Measurements from ENCODE around the gene DNAH14. TPM values are rescaled to one million over a fixed set of nuclear protein-coding genes. Genes with fewer than 3 reads are reported as not detected.

DNAH14 gene
- polyA plus RNA-seq, 1 experiment = 11.1 TPM

DNA sequence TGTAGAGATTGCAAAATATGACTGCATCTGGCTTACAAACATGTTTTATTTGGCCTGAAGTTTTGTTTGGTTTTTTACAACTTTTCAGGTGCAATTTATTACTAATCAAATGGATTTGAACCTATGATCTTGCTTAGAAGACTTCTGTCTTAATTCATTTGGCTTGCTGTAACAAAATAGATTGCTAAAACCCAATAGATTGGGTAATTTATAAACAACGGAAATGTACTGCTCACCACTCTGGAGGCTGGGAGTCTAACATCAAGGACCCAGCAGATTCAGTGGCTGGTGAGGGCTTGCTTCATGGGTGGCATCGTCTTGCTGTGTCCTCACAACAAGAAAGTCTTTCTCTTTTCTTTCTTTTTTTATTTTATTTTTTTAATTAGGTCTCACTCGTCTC lies 425.4 kb downstream of the DNAH14 start:
- ChIA-PET CTCF (no interaction called here), POLR2A (no interaction called here)
- H3K4me3 ChIP-seq (ENCODE audit: low read depth, low read length) = no peak overlapping the region
- H3K27me3 ChIP-seq (ENCODE audit: control insufficient read depth, insufficient read depth, low read length) = no peaks in the 10 kb centered on the region
- H3K27ac ChIP-seq (ENCODE audit: low read depth, low read length) = no peak overlapping the region
- H3K9me3 ChIP-seq (ENCODE audit: control insufficient read depth, insufficient read depth, low read length) = no peaks in the 10 kb centered on the region
- no peak for DNase-seq (ENCODE audit: low read depth, low spot score)
- TF ChIP-seq, protein P1, sequence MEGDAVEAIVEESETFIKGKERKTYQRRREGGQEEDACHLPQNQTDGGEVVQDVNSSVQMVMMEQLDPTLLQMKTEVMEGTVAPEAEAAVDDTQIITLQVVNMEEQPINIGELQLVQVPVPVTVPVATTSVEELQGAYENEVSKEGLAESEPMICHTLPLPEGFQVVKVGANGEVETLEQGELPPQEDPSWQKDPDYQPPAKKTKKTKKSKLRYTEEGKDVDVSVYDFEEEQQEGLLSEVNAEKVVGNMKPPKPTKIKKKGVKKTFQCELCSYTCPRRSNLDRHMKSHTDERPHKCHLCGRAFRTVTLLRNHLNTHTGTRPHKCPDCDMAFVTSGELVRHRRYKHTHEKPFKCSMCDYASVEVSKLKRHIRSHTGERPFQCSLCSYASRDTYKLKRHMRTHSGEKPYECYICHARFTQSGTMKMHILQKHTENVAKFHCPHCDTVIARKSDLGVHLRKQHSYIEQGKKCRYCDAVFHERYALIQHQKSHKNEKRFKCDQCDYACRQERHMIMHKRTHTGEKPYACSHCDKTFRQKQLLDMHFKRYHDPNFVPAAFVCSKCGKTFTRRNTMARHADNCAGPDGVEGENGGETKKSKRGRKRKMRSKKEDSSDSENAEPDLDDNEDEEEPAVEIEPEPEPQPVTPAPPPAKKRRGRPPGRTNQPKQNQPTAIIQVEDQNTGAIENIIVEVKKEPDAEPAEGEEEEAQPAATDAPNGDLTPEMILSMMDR (IDR thresholded peaks at IDR 0.05; ENCODE audit: low read depth, low read length) = no peak

- DNase-seq (ENCODE audit: low read depth, low spot score) = no peak
- CTCF ChIA-PET = interaction anchor here (0.6 kb wide), 1 partner anchor 1192 kb away, joined by 3 read pairs; no protein-coding TSS in a partner anchor
- Histone ChIP-seq H3K27ac (ENCODE audit: low read depth, low read length) (no peak overlapping the region), H3K27me3 (ENCODE audit: control insufficient read depth, insufficient read depth, low read length) (no peaks in the 10 kb centered on the region), H3K9me3 (ENCODE audit: control insufficient read depth, insufficient read depth, low read length) (no peaks in the 10 kb centered on the region), H3K4me3 (ENCODE audit: low read depth, low read length) (no peak overlapping the region)
- TF ChIP-seq, protein P1 (IDR thresholded peaks at IDR 0.05; ENCODE audit: low read depth, low read length) = no peak
- POLR2A ChIA-PET = no interaction called here
These were observed 426.4 kb downstream of the DNAH14 start for GRCh38 chr1:225355863-225356262.

DNA sequence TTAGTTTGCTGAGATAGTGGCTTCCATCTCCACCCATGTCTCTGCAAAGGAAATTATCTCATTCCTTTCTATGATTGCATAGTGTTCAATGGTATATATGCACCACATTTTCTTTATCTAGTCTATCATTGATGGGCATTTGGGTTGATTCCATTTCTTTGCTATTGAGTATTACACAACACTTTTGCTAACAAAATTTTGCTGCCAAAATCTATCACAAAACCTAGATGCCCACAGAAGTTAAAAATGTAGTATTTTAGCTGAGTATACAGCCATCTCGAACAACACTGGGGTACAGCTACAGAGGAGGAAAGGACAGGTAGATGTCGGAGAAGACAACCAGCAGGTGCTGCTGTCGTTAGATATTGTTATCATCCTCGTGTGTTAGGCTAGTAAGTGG lies 430.6 kb downstream of the DNAH14 start:
- ChIA-PET CTCF (no interaction called here), POLR2A (no interaction called here)
- H3K27me3 ChIP-seq (ENCODE audit: control insufficient read depth, insufficient read depth, low read length) = no peaks in the 10 kb centered on the region

GRCh38 chr1:225361176-225361575 lies 431.7 kb downstream of the DNAH14 start:
- ChIA-PET CTCF (no interaction called here), POLR2A (no interaction called here)
- DNase-seq (ENCODE audit: low read depth, low spot score) = no peak
- Histone ChIP-seq H3K27me3 (ENCODE audit: control insufficient read depth, insufficient read depth, low read length) (no peaks in the 10 kb centered on the region), H3K9me3 (ENCODE audit: control insufficient read depth, insufficient read depth, low read length) (no peaks in the 10 kb centered on the region), H3K27ac (ENCODE audit: low read depth, low read length) (no peak overlapping the region), H3K4me3 (ENCODE audit: low read depth, low read length) (no peak overlapping the region)
- TF ChIP-seq, protein P1 (IDR thresholded peaks at IDR 0.05; ENCODE audit: low read depth, low read length) = no peak

More for the DNA sequence above, 430.6 kb downstream of the DNAH14 start:
- Histone ChIP-seq H3K4me3 (ENCODE audit: low read depth, low read length) (no peak overlapping the region), H3K9me3 (ENCODE audit: control insufficient read depth, insufficient read depth, low read length) (no peaks in the 10 kb centered on the region), H3K27ac (ENCODE audit: low read depth, low read length) (no peak overlapping the region)
- TF ChIP-seq, protein P1 (IDR thresholded peaks at IDR 0.05; ENCODE audit: low read depth, low read length) = no peak
- no peak for DNase-seq (ENCODE audit: low read depth, low spot score)

DNA sequence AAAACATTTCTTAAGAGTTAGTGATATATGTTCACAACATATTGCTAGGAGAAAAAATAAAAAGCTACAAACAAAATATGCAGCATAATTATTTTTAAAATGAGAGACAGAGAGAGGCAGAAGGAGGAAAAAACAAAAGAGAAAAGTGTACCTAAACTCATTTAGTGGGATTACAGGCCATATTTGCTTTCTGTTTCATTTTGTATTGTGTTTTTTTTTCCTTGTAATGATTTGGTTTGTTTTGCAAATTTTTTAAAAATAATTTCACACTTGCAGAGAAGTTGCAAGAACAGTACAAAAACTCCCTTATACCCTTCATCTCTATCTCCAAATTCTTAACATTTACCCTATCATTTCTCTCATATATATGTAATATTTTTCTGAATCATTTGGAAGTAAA lies 433.3 kb downstream of the DNAH14 start:
- CTCF ChIA-PET = no interaction called here
- H3K4me3 ChIP-seq (ENCODE audit: low read depth, low read length) = no peak overlapping the region
- no peak overlapping the region for H3K27ac ChIP-seq (ENCODE audit: low read depth, low read length)
- no peak for DNase-seq (ENCODE audit: low read depth, low spot score)
- H3K27me3 ChIP-seq (ENCODE audit: control insufficient read depth, insufficient read depth, low read length) = no peaks in the 10 kb centered on the region
- POLR2A ChIA-PET = no interaction called here
- no peaks in the 10 kb centered on the region for H3K9me3 ChIP-seq (ENCODE audit: control insufficient read depth, insufficient read depth, low read length)
- TF ChIP-seq, protein P1 (IDR thresholded peaks at IDR 0.05; ENCODE audit: low read depth, low read length) = no peak
